WERI-Rb-1 (cell line): Measurements from ENCODE around the gene PCDHGB1.
"Not testable (repeated sequence)": the region's sequence is repeated elsewhere in the genome, so short reads cannot be mapped to it uniquely, and the experiment has no call there.

Experiments
- DNase-seq: peaks from one replicate; pipeline ENCODE4 v3.0.0-alpha.2; 2020
- H3K27ac ChIP-seq: fragments of 250-450 bp; sonication (Bioruptor Pico); 2 replicates; pipeline ENCODE4 v1.5.1; 2020; ENCODE audit warnings: mild to moderate bottlenecking, moderate library complexity
- H3K27me3 ChIP-seq: fragments of 250-450 bp; sonication (Bioruptor Pico); 2 replicates; pipeline ENCODE4 v1.5.1; 2021; ENCODE audit warnings: mild to moderate bottlenecking, low read depth, moderate library complexity; ENCODE audit not compliant: insufficient read depth, severe bottlenecking
- H3K36me3 ChIP-seq: fragments of 250-450 bp; sonication (Bioruptor Pico); 2 replicates; pipeline ENCODE4 v1.5.1; 2020; ENCODE audit warnings: mild to moderate bottlenecking, moderate library complexity
- H3K4me3 ChIP-seq: 2 replicates; pipeline ENCODE4 v1.5.1; 2011; ENCODE audit warnings: low read depth, mild to moderate bottlenecking, control low read depth, low read length
- H3K9me3 ChIP-seq: fragments of 250-450 bp; sonication (Bioruptor Pico); 2 replicates; pipeline ENCODE4 v1.5.1; 2021; ENCODE audit warnings: mild to moderate bottlenecking, moderate library complexity; ENCODE audit not compliant: severe bottlenecking
- TF ChIP-seq, protein P1 (sequence below): IDR thresholded peaks from 2 replicates; pipeline ENCODE4 v1.5.1; 2011; ENCODE audit warnings: low read depth, mild to moderate bottlenecking, control low read depth, inconsistent platforms, low read length

The PCDHGB1 gene

DNA sequence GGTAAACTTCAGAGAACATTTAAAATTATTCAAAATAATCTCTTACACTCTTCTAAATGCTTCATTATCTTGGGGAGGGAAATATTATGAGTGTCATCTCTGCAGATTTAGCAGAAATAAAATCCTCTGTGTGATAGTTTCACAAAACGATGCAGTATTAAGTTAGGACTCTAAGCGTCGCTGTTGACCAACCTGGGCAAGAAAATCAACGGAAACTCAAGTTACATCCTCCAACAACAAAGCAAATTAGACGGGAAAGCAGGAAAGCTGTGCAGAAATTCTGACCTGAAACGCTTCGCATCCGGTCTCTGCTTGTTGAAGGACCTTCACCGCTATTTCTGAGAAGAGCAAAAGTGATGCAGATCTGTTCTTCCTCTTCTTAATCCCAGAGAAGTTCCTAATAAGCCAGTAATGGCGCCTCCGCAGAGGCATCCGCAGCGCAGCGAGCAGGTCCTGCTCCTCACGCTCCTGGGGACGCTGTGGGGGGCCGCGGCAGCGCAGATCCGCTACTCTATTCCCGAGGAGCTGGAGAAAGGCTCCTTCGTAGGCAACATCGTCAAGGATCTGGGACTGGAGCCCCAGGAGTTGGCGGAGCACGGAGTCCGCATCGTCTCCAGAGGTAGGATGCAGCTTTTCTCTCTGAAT lies 23.9 kb downstream of the PCDHGB1 start, which contains the start of gene PCDHGA6:
Gene PCDHGA6 (plus strand): TSS at position 219 of the 645 bp plus-strand sequence. CDS start 193 bp downstream, at position 412.
- no peak for DNase-seq
- H3K27me3 ChIP-seq, result no peaks in the 10 kb centered on the region
- TF ChIP-seq, protein P1, sequence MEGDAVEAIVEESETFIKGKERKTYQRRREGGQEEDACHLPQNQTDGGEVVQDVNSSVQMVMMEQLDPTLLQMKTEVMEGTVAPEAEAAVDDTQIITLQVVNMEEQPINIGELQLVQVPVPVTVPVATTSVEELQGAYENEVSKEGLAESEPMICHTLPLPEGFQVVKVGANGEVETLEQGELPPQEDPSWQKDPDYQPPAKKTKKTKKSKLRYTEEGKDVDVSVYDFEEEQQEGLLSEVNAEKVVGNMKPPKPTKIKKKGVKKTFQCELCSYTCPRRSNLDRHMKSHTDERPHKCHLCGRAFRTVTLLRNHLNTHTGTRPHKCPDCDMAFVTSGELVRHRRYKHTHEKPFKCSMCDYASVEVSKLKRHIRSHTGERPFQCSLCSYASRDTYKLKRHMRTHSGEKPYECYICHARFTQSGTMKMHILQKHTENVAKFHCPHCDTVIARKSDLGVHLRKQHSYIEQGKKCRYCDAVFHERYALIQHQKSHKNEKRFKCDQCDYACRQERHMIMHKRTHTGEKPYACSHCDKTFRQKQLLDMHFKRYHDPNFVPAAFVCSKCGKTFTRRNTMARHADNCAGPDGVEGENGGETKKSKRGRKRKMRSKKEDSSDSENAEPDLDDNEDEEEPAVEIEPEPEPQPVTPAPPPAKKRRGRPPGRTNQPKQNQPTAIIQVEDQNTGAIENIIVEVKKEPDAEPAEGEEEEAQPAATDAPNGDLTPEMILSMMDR, result no peak
- H3K4me3 ChIP-seq, result no peak within 1 kb of the TSS
- H3K27ac ChIP-seq, result no peak within 1 kb of the TSS
- H3K9me3 ChIP-seq, result peaks cover 30% of the 10 kb centered on the region
- H3K36me3 ChIP-seq, result no peaks in the 10 kb centered on the region

DNA sequence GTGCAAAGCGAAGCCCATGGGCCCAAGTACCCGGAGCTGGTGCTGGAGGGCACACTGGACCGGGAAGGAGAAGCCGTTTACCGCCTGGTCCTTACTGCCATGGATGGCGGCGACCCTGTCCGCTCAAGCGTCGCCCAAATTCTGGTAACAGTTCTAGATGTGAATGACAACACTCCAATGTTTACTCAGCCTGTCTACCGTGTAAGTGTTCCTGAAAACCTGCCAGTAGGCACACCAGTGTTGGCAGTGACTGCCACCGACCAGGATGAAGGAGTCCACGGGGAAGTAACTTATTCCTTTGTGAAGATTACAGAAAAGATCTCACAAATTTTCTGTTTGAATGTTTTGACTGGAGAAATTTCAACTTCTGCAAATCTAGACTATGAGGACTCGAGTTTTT lies 24.7 kb downstream of the PCDHGB1 start:
- TF ChIP-seq, protein P1, result no peak
- Histone ChIP-seq H3K27ac (no peak overlapping the region), H3K4me3 (no peak overlapping the region), H3K36me3 (no peaks in the 10 kb centered on the region), H3K27me3 (no peaks in the 10 kb centered on the region), H3K9me3 (peaks cover 30% of the 10 kb centered on the region)
- DNase-seq, result no peak

DNA sequence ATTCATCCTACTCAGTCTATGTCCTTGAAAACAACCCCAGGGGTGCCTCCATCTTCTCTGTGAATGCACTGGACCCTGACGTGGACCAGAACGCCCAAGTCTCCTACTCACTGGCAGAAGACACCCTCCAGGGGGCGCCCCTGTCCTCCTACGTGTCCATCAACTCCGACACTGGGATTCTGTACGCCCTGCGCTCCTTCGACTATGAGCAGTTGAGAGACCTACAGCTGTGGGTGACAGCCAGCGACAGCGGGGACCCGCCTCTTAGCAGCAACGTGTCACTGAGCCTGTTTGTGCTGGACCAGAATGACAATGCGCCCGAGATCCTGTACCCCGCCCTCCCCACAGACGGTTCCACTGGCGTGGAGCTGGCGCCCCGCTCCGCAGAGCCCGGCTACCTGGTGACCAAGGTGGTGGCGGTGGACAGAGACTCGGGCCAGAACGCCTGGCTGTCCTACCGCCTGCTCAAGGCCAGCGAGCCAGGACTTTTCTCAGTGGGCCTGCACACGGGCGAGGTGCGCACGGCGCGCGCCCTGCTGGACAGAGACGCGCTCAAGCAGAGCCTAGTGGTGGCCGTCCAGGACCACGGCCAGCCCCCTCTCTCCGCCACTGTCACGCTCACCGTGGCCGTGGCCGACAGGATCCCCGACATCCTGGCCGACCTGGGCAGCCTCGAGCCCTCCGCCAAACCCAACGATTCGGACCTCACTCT lies 25.7 kb downstream of the PCDHGB1 start:
- H3K9me3 ChIP-seq, result peaks cover 29% of the 10 kb centered on the region
- H3K27me3 ChIP-seq, H3K4me3 ChIP-seq, DNase-seq, H3K27ac ChIP-seq, H3K36me3 ChIP-seq: not testable (repeated sequence)

DNA sequence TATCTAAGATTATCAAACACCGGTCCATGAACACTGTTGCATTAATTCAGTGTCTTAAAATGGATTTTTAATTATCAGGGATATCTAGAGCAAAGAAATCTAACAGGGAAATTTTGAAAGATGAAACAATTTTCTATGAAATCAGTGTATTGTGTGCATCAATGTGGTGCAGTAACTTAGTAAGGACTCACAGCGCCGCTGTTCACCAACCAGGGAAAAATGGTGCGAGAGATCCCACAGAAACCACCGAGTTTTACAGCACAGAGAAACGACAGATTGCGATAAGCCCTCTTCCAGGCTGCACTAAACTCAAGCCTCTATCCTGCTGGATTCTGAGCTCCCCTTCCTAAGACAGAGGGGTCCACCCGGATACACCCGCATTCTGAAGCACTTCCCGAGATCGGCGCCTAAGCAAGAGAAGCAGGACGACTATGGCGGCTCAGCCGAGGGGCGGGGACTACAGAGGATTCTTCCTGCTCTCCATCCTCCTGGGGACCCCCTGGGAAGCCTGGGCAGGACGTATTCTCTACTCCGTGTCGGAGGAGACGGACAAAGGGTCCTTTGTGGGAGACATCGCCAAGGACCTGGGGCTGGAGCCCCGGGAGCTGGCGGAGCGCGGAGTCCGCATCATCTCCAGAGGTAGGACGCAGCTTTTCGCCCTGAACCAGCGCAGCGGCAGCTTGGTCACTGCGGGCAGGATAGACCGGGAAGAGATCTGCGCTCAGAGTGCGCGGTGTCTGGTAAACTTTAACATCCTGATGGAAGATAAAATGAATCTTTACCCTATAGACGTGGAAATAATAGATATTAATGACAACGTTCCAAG lies 32.8 kb downstream of the PCDHGB1 start, which contains the start of gene PCDHGA7:
Gene PCDHGA7 (plus strand): TSS at position 274 of the 826 bp plus-strand sequence. CDS start 158 bp downstream, at position 432.
- no peak within 1 kb of the TSS for H3K27ac ChIP-seq
- no peak for DNase-seq
- H3K9me3 ChIP-seq, result peaks cover 13% of the 10 kb centered on the region
- TF ChIP-seq, protein P1, result no peak
- no peaks in the 10 kb centered on the region for H3K36me3 ChIP-seq
- H3K27me3 ChIP-seq, result no peaks in the 10 kb centered on the region
- no peak within 1 kb of the TSS for H3K4me3 ChIP-seq

DNA sequence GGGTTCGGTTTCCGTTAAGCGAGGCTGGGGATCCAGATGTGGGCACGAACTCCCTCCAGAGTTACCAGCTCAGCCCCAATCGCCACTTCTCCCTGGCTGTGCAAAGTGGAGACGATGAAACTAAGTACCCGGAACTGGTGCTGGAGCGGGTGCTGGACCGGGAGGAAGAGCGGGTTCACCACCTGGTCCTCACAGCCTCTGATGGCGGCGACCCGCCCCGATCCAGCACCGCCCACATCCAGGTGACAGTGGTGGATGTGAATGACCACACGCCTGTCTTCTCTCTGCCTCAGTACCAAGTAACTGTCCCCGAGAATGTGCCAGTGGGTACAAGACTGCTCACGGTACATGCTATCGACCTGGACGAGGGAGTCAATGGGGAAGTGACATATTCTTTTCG lies 33.4 kb downstream of the PCDHGB1 start:
- Histone ChIP-seq H3K9me3 (peaks cover 13% of the 10 kb centered on the region), H3K27me3 (no peaks in the 10 kb centered on the region), H3K4me3 (no peak overlapping the region), H3K36me3 (no peaks in the 10 kb centered on the region), H3K27ac (no peak overlapping the region)
- TF ChIP-seq, protein P1, result no peak
- DNase-seq, result no peak
